ENCODE measurements around the gene ADAMTS6.

ADAMTS6 gene

GRCh38 chr5:65279603-65280002 lies 202.1 kb downstream of the ADAMTS6 start:
- no peak for DNase-seq (ENCODE audit: low read depth in 1 of 2, low spot score in 1 of 2)

- no peak for DNase-seq (ENCODE audit: low read depth in 1 of 2, low spot score in 1 of 2)
These were observed 205.4 kb downstream of the ADAMTS6 start for GRCh38 chr5:65276178-65276890.

GRCh38 chr5:65271906-65272305 lies 209.8 kb downstream of the ADAMTS6 start:
- no peak for DNase-seq (ENCODE audit: low read depth in 1 of 2, low spot score in 1 of 2)

GRCh38 chr5:65268525-65268924 lies 213.2 kb downstream of the ADAMTS6 start:
- DNase-seq (ENCODE audit: low read depth in 1 of 2, low spot score in 1 of 2) = no peak

GRCh38 chr5:65264420-65264819 lies 217.3 kb downstream of the ADAMTS6 start:
- DNase-seq (ENCODE audit: low read depth in 1 of 2, low spot score in 1 of 2) = no peak

GRCh38 chr5:65263321-65263720 lies 218.4 kb downstream of the ADAMTS6 start:
- no peak for DNase-seq (ENCODE audit: low read depth in 1 of 2, low spot score in 1 of 2)

- DNase-seq (ENCODE audit: low read depth in 1 of 2, low spot score in 1 of 2) = no peak
These were observed 219.1 kb downstream of the ADAMTS6 start for GRCh38 chr5:65262649-65263059.

GRCh38 chr5:65262096-65262495 lies 219.6 kb downstream of the ADAMTS6 start:
- no peak for DNase-seq (ENCODE audit: low read depth in 1 of 2, low spot score in 1 of 2)

GRCh38 chr5:65261499-65261898 lies 220.2 kb downstream of the ADAMTS6 start:
- no peak for DNase-seq (ENCODE audit: low read depth in 1 of 2, low spot score in 1 of 2)

- no peak for DNase-seq (ENCODE audit: low read depth in 1 of 2, low spot score in 1 of 2)
These were observed 226.4 kb downstream of the ADAMTS6 start for GRCh38 chr5:65255294-65255693.

GRCh38 chr5:65252977-65253376 lies 228.7 kb downstream of the ADAMTS6 start:
- DNase-seq (ENCODE audit: low read depth in 1 of 2, low spot score in 1 of 2) = no peak

- no peak for DNase-seq (ENCODE audit: low read depth in 1 of 2, low spot score in 1 of 2)
These were observed 232.8 kb downstream of the ADAMTS6 start for GRCh38 chr5:65248896-65249295.

GRCh38 chr5:65247594-65247993 lies 234.1 kb downstream of the ADAMTS6 start:
- no peak for DNase-seq (ENCODE audit: low read depth in 1 of 2, low spot score in 1 of 2)

- DNase-seq (ENCODE audit: low read depth in 1 of 2, low spot score in 1 of 2) = no peak
These were observed 235.0 kb downstream of the ADAMTS6 start for GRCh38 chr5:65246741-65247140.

- no peak for DNase-seq (ENCODE audit: low read depth in 1 of 2, low spot score in 1 of 2)
These were observed 237.7 kb downstream of the ADAMTS6 start for GRCh38 chr5:65244031-65244430.

- no peak for DNase-seq (ENCODE audit: low read depth in 1 of 2, low spot score in 1 of 2)
These were observed 238.6 kb downstream of the ADAMTS6 start for GRCh38 chr5:65243161-65243560.

GRCh38 chr5:65229841-65230240 lies 251.9 kb downstream of the ADAMTS6 start:
- DNase-seq (ENCODE audit: low read depth in 1 of 2, low spot score in 1 of 2) = no peak

GRCh38 chr5:65213921-65214525 lies 267.7 kb downstream of the ADAMTS6 start:
- no peak for DNase-seq (ENCODE audit: low read depth in 1 of 2, low spot score in 1 of 2)

GRCh38 chr5:65209341-65209740 lies 272.4 kb downstream of the ADAMTS6 start:
- no peak for DNase-seq (ENCODE audit: low read depth in 1 of 2, low spot score in 1 of 2)

GRCh38 chr5:65204966-65205365 lies 276.8 kb downstream of the ADAMTS6 start:
- DNase-seq (ENCODE audit: low read depth in 1 of 2, low spot score in 1 of 2) = no peak

GRCh38 chr5:65203746-65204145 lies 278.0 kb downstream of the ADAMTS6 start:
- no peak for DNase-seq (ENCODE audit: low read depth in 1 of 2, low spot score in 1 of 2)

GRCh38 chr5:65199993-65200675 lies 281.6 kb downstream of the ADAMTS6 start:
- no peak for DNase-seq (ENCODE audit: low read depth in 1 of 2, low spot score in 1 of 2)
